DMS 273 (cell line): ENCODE data around the gene PSORS1C1.

ENCODE experiments used
- DNase-seq: peaks from one replicate; lab custom pipeline; 2025; ENCODE audit not compliant: unreplicated experiment; lab: John Stamatoyannopoulos, UW

PSORS1C1 gene

GRCh38 chr6:31094389-31094881 is 20.2 kb upstream of the PSORS1C1 start:
- no peak for DNase-seq

GRCh38 chr6:31096215-31096614 is 18.4 kb upstream of the PSORS1C1 start:
- no peak for DNase-seq

GRCh38 chr6:31096656-31097055 is 17.9 kb upstream of the PSORS1C1 start:
- no peak for DNase-seq

GRCh38 chr6:31098449-31098938 is 16.1 kb upstream of the PSORS1C1 start:
- DNase-seq = no peak

- DNase-seq = no peak
Observed at GRCh38 chr6:31103136-31103535, 11.5 kb upstream of the PSORS1C1 start.

- no peak for DNase-seq
Observed at GRCh38 chr6:31107052-31107451, 7.5 kb upstream of the PSORS1C1 start.

- DNase-seq = no peak
Observed at GRCh38 chr6:31110825-31111582, 3.6 kb upstream of the PSORS1C1 start.

- DNase-seq = no peak
Observed at GRCh38 chr6:31111712-31112111, 2.9 kb upstream of the PSORS1C1 start.

GRCh38 chr6:31112478-31112877 is 2.1 kb upstream of the PSORS1C1 start, which contains the start of gene C6orf15:
TSS of gene C6orf15 (minus strand) at chr6:31112575. CDS start at chr6:31112555, 20 bp downstream.
- DNase-seq = no peak

GRCh38 chr6:31113861-31114540 is 599 bp upstream of the PSORS1C1 start:
- DNase-seq = no peak

- DNase-seq = peak; percentile 29
Observed at GRCh38 chr6:31114970-31115849, 610 bp downstream of the PSORS1C1 start.

GRCh38 chr6:31115941-31116560 is 1.5 kb downstream of the PSORS1C1 start:
- no peak for DNase-seq

GRCh38 chr6:31116661-31117385 is 2.2 kb downstream of the PSORS1C1 start:
- DNase-seq = no peak

GRCh38 chr6:31118178-31118577 is 3.6 kb downstream of the PSORS1C1 start:
- DNase-seq = no peak

- DNase-seq = no peak
Observed at GRCh38 chr6:31120151-31120915, 5.7 kb downstream of the PSORS1C1 start, which contains the start of gene CDSN. TSS of gene CDSN (minus strand) at chr6:31120446. CDS start at chr6:31120419, 27 bp downstream.

- DNase-seq = no peak
Observed at GRCh38 chr6:31121131-31121790, 6.7 kb downstream of the PSORS1C1 start.

GRCh38 chr6:31122791-31123706 is 8.4 kb downstream of the PSORS1C1 start:
- peak; percentile 51 for DNase-seq

GRCh38 chr6:31125162-31125561 is 10.6 kb downstream of the PSORS1C1 start:
- DNase-seq = no peak
